Adrenal gland (tissue), 5 donors: ENCODE measurements around the gene VSTM1.

ENCODE experiments used
- CTCF ChIP-seq, 6 experiments: fragments of 450-650 bp in 4 of 6; fragments of 200-600 bp in 2 of 6; sonication (generic) in 1 of 6; IDR thresholded peaks; 1 replicate in 5 of 6; 2 replicates in 1 of 6; pipeline versions ENCODE4 v1.5.1 to v1.8.0; 2016 to 2021; ENCODE audit warnings: antibody characterized with exemption in 6 of 6, mild to moderate bottlenecking in 2 of 6, moderate library complexity in 1 of 6
- POLR2A ChIP-seq, 2 donors: fragments of 450-650 bp; IDR thresholded peaks; one replicate each; pipeline ENCODE4 v1.6.1; 2017; ENCODE audit warnings: antibody characterized with exemption in 2 of 2, mild to moderate bottlenecking in 2 of 2, moderate library complexity in 1 of 2
- donor health status: DM: no; HTN: no; CAD: no.

GRCh38 chr19:54029930-54030490, 33.7 kb downstream of the VSTM1 start:
- TF ChIP-seq CTCF (IDR thresholded peaks at IDR 0.05): peak; percentile 23 to 59 (median 48)
- TF ChIP-seq POLR2A (IDR thresholded peaks at IDR 0.05): no peak
